Body of pancreas (tissue), 4 donors: ENCODE data around the gene ACSL6. TPM values are rescaled to one million over a fixed set of nuclear protein-coding genes. Genes with fewer than 3 reads are reported as not detected.

ENCODE experiments used
- ATAC-seq: fragments of 150-250 bp; one replicate; pipeline ENCODE4 v1.9.1; 2016
- DNase-seq, 4 donors: peaks; one replicate each; pipeline ENCODE4 v3.0.0-alpha.2; 2019
- H3K27ac ChIP-seq, 4 donors: fragments of 200-600 bp; sonication (generic); 1 replicate in 3 of 4; 2 replicates in 1 of 4; pipeline versions ENCODE4 v1.5.1 to v1.6.1; 2016 to 2019; ENCODE audit warnings: mild to moderate bottlenecking in 1 of 4, mixed read lengths in 1 of 4, moderate library complexity in 1 of 4
- H3K27me3 ChIP-seq, 2 donors: fragments of 200-600 bp; sonication (generic); one replicate each; pipeline ENCODE4 v1.6.0; 2016; ENCODE audit warnings: mild to moderate bottlenecking in 1 of 2
- H3K36me3 ChIP-seq, 2 donors: fragments of 200-600 bp; sonication (generic); replicated peaks in 1 of 2; 2 replicates each; pipeline ENCODE4 v1.5.1; 2016; ENCODE audit warnings: low read depth in 2 of 2; ENCODE audit not compliant: insufficient read depth in 1 of 2
- H3K4me1 ChIP-seq: fragments of 200-600 bp; sonication (generic); one replicate; pipeline ENCODE4 v1.6.0; 2016
- H3K4me3 ChIP-seq, 2 donors: fragments of 200-600 bp; sonication (generic); 1 replicate in 1 of 2; 2 replicates in 1 of 2; pipeline ENCODE4 v1.5.1; 2016 to 2019
- H3K9me3 ChIP-seq, 3 donors: fragments of 200-600 bp; sonication (generic); 1 replicate in 2 of 3; 2 replicates in 1 of 3; pipeline ENCODE4 v1.5.1; 2016
- POLR2A ChIP-seq, 3 donors: fragments of 450-650 bp; IDR thresholded peaks; one replicate each; pipeline ENCODE4 v1.6.1; 2016; ENCODE audit warnings: antibody characterized with exemption in 3 of 3, mild to moderate bottlenecking in 2 of 3
- WGBS, 2 donors: methylation state at CpG; one replicate each; pipeline ENCODE4 v1.1.5; 2017; 5-methylcytosine and 5-hydroxymethylcytosine counted together
- intact Hi-C: fragments of 100-400 bp; cut with DNase I; formaldehyde crosslinking; loops from one replicate; pipeline ENCODE4 v1.15.1; 2023
- total RNA-seq, 2 donors: library from RNA; depleted of rRNA; stranded (reverse); fragments of >200 nt; gene quantifications; one replicate each; pipeline ENCODE4 v1.1.0, GENCODE V29; 2016
- TF ChIP-seq, protein P1 (sequence below), 7 experiments: fragments of 450-650 bp in 4 of 7; fragments of 200-600 bp in 3 of 7; sonication (generic) in 3 of 7; IDR thresholded peaks; one replicate each; pipeline ENCODE4 v1.5.1; 2016 to 2019; ENCODE audit warnings: antibody characterized with exemption in 7 of 7

The ACSL6 gene
- total RNA-seq, 2 donors from 2014 or later: 2.0 to 2.1 TPM

DNA sequence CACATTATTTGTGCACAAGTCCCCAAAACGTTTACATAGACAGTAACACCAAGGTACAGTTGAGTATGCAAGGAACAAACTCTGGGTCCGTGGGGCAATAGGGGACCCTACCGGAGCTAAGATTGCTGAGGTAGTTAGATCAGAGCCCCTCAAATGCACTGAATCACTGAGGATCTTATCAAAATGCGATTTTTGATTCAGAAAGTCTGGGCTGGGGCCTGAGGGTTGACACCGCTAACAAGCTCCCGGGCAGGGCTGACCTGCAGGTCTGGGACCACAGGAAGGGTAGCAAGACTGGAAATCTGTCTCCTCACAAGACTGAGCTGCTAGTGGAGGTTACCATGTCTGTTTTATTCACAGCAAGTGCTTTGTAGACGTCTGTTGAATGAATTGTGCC is 47.2 kb upstream of the ACSL6 start:
- Histone ChIP-seq H3K9me3 (no peaks in the 10 kb centered on the region), H3K27me3 (no peaks in the 10 kb centered on the region), H3K36me3 (no peaks in the 10 kb centered on the region), H3K4me3 (no peak overlapping the region), H3K27ac (no peak overlapping the region), H3K4me1 (no peaks in the 10 kb centered on the region)
- TF ChIP-seq, protein P1, sequence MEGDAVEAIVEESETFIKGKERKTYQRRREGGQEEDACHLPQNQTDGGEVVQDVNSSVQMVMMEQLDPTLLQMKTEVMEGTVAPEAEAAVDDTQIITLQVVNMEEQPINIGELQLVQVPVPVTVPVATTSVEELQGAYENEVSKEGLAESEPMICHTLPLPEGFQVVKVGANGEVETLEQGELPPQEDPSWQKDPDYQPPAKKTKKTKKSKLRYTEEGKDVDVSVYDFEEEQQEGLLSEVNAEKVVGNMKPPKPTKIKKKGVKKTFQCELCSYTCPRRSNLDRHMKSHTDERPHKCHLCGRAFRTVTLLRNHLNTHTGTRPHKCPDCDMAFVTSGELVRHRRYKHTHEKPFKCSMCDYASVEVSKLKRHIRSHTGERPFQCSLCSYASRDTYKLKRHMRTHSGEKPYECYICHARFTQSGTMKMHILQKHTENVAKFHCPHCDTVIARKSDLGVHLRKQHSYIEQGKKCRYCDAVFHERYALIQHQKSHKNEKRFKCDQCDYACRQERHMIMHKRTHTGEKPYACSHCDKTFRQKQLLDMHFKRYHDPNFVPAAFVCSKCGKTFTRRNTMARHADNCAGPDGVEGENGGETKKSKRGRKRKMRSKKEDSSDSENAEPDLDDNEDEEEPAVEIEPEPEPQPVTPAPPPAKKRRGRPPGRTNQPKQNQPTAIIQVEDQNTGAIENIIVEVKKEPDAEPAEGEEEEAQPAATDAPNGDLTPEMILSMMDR (IDR thresholded peaks at IDR 0.05): no peak
- TF ChIP-seq POLR2A (IDR thresholded peaks at IDR 0.05): no peak
- 58 to 76% methylated on average over 7 of the region's 7 CpGs for WGBS, 2 donors
- intact Hi-C loops: no loop called here
- peak in 2 of 4 donors; percentile 1 to 4 for DNase-seq
- no peak for ATAC-seq

DNA sequence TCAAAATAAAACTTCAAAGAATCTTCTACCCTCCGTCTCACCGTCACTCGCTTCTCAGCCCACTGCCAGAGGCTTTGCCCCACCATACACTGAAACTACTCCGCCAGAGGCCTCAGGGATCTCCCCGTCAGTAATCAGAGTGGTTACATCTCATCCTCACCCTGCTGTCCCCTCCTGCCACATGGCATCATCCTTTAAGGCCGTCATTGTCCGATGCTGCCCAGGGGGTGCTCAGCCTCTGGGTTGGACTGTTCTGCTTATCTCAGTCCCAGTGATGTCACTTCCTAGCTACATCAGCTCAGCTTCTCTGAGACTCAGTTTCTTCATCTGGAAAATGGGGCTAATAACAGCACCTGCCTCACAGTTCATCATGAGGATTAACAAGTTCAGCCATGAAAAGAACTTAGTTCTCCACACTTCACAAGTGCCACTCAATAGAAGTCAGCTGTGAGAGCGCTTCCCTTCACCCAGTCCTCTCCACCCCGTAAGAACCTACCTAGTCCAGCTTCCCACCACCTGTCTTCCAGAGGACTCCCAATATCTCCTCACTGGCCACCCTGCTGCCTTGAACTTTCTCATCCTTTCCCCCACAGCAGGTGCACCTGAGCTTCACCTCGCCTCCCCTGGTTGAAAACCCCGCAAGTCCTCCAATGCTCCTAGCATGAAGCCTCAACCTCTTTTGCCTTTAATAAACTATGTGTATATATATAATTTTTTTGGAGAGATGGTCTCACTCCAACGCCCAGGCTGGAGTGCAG is 46.2 kb upstream of the ACSL6 start:
- Histone ChIP-seq H3K27ac (no peak overlapping the region), H3K4me1 (no peaks in the 10 kb centered on the region), H3K27me3 (no peaks in the 10 kb centered on the region), H3K9me3 (no peaks in the 10 kb centered on the region), H3K4me3 (no peak overlapping the region), H3K36me3 (no peaks in the 10 kb centered on the region)
- WGBS, 2 donors: 77 to 85% methylated on average over 12 of the region's 12 CpGs
- intact Hi-C loops: no loop called here
- DNase-seq (peak in 1 of 4 donors; percentile 5), ATAC-seq (no peak)
- TF ChIP-seq, protein P1 (IDR thresholded peaks at IDR 0.05): no peak
- no peak for TF ChIP-seq POLR2A (IDR thresholded peaks at IDR 0.05)

DNA sequence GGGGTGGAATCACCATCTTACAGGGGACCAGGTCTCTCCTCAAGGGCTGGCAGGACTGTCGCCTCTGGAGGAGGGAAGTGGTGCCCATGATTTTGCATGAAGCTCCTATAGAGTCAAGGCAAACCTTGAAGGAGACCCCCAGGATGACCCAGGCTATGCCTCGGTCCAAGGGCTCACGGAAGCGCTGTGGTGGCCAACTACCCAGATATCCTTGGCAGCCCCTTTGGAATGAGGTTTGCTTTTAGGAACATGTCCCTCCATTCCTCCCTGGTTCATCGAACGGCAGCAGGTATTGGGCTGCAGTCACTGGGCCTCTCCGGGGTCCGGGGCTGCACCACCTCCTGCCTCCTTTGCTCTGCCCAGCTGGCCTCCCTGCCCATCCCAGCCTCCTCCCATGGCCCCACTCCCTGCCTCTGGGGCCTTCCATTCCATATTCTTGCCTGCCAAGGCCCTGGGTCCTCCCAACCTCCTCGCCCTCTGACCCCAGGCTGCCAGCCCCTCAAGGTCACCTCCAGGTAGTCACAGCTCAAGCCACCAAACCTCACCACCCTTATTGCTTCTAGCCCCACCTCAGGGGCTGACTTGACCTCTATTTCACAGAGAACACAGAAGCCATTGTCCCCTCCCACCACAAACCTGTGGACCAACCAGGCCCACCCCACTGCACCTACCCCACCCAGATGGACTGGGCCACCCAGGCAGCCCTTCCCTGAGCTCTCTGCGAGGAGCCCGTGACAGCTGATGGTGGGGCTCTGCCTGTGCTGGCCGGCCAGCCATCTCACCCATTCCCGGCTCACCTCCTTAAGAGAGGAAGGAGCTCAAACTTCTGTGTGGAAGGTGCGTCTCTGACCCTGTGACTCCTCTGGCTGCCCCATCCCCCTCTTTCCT is 45.4 kb upstream of the ACSL6 start:
- Histone ChIP-seq H3K9me3 (no peaks in the 10 kb centered on the region), H3K27me3 (no peaks in the 10 kb centered on the region), H3K4me3 (no peak overlapping the region), H3K27ac (no peak overlapping the region), H3K36me3 (no peaks in the 10 kb centered on the region), H3K4me1 (no peaks in the 10 kb centered on the region)
- intact Hi-C loops: no loop called here
- DNase-seq: peak in 1 of 4 donors; percentile 3
- no peak for ATAC-seq
- 83 to 91% methylated on average over 13 of the region's 14 CpGs for WGBS, 2 donors
- TF ChIP-seq, protein P1 (IDR thresholded peaks at IDR 0.05): no peak
- no peak for TF ChIP-seq POLR2A (IDR thresholded peaks at IDR 0.05)

DNA sequence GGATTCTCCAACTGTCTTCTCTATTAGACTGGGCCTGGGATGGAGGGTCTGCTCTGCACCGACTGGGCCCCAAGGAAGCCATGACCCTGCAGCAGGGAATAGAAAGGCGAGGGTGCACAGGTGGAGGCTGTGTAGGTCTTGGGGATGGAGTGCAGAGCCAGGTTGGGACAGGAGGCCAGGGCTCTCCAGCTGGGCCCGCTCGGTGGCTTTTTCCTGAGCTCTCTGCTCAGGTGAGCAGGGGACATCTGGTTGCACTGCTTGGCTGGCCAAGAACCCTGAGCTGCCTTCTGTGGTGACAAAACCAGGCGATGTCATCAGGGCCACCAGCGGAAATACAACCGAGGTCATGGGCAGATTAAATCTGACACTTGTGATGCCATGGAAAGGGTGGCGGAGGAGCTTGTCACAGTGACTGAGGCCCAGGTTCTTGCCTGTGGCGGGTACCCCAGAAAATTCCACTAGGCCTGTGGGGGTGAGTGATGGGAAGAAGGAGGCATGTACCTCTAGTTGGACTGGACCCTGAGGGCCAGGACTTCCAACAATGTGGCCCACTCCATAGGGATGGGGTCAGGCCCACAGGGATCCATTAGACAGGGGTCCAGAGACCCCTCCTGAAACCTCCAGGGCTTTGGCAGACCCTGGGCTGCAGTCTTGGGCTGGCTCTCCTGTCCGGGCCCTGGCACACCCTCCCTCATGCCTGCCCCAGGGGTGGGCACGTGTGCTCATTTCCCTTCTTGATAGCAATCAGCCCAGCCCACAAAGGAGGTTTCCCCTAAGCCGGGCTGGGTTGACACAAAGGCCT is 44.6 kb upstream of the ACSL6 start:
- DNase-seq: peak in 1 of 4 donors; percentile 4

More for the DNA sequence above, 44.6 kb upstream of the ACSL6 start:
- 69 to 75% methylated on average over 11 of the region's 12 CpGs for WGBS, 2 donors
- Histone ChIP-seq H3K4me3 (no peak overlapping the region), H3K27me3 (no peaks in the 10 kb centered on the region), H3K27ac (no peak overlapping the region), H3K4me1 (no peaks in the 10 kb centered on the region), H3K9me3 (no peaks in the 10 kb centered on the region), H3K36me3 (no peaks in the 10 kb centered on the region)
- TF ChIP-seq, protein P1 (IDR thresholded peaks at IDR 0.05): no peak
- no peak for TF ChIP-seq POLR2A (IDR thresholded peaks at IDR 0.05)
- no peak for ATAC-seq
- intact Hi-C loops: no loop called here
